GM11168 (cell line): ENCODE data around the gene DHX57.
"Not testable (repeated sequence)": the region's sequence is repeated elsewhere in the genome, so short reads cannot be mapped to it uniquely, and the experiment has no call there.

Experiments used
- in situ Hi-C: fragments of 300-500 bp; cut with MboI; formaldehyde crosslinking; loops from one replicate; pipeline ENCODE4 v1.12.0; 2022; ENCODE audit warnings: low sequenced_read_pairs; ENCODE audit not compliant: unreplicated experiment

Gene DHX57

GRCh38 chr2:38806015-38806732, 69.6 kb downstream of the DHX57 start:
- in situ Hi-C loops: no loop called here

GRCh38 chr2:38797953-38798352, 77.8 kb downstream of the DHX57 start:
- in situ Hi-C loops: no loop called here

GRCh38 chr2:38797250-38797676, 78.5 kb downstream of the DHX57 start:
- in situ Hi-C loops: no loop called here

- in situ Hi-C loops: not testable (repeated sequence)
Observed at GRCh38 chr2:38795016-38795415, 80.7 kb downstream of the DHX57 start.

GRCh38 chr2:38794235-38794946, 81.3 kb downstream of the DHX57 start:
- in situ Hi-C loops: no loop called here

- in situ Hi-C loops: no loop called here
Observed at GRCh38 chr2:38793511-38793910, 82.2 kb downstream of the DHX57 start.

- in situ Hi-C loops: no loop called here
Observed at GRCh38 chr2:38792751-38793150, 83.0 kb downstream of the DHX57 start.

- in situ Hi-C loops: not testable (repeated sequence)
Observed at GRCh38 chr2:38792321-38792720, 83.4 kb downstream of the DHX57 start.

- in situ Hi-C loops: no loop called here
Observed at GRCh38 chr2:38791744-38792143, 84.0 kb downstream of the DHX57 start.

GRCh38 chr2:38789691-38790090, 86.0 kb downstream of the DHX57 start:
- in situ Hi-C loops: no loop called here

- in situ Hi-C loops: no loop called here
Observed at GRCh38 chr2:38788306-38788705, 87.4 kb downstream of the DHX57 start.

GRCh38 chr2:38783586-38783985, 92.1 kb downstream of the DHX57 start:
- in situ Hi-C loops: no loop called here

GRCh38 chr2:38778687-38779082, 97.0 kb downstream of the DHX57 start:
- in situ Hi-C loops: no loop called here

GRCh38 chr2:38776531-38776930, 99.2 kb downstream of the DHX57 start:
- in situ Hi-C loops: no loop called here

- in situ Hi-C loops: no loop called here
Observed at GRCh38 chr2:38775921-38776225, 99.9 kb downstream of the DHX57 start.

GRCh38 chr2:38775097-38775920, 100.4 kb downstream of the DHX57 start:
- in situ Hi-C loops: no loop called here

- in situ Hi-C loops: no loop called here
Observed at GRCh38 chr2:38771632-38772031, 104.1 kb downstream of the DHX57 start.

- in situ Hi-C loops: no loop called here
Observed at GRCh38 chr2:38765551-38765950, 110.2 kb downstream of the DHX57 start.

- in situ Hi-C loops: no loop called here
Observed at GRCh38 chr2:38765149-38765548, 110.6 kb downstream of the DHX57 start.

GRCh38 chr2:38763728-38764127, 112.0 kb downstream of the DHX57 start:
- in situ Hi-C loops: no loop called here

- in situ Hi-C loops: no loop called here
Observed at GRCh38 chr2:38763228-38763627, 112.5 kb downstream of the DHX57 start.
